GM19397 (cell line): ENCODE results near the gene PRKD1.

Experiments
- ATAC-seq: cut with Tn5 transposase; IDR thresholded peaks from one replicate; pipeline ENCODE4 v1.9.1; 2021; ENCODE audit warnings: mild to moderate bottlenecking, moderate library complexity; ENCODE audit not compliant: unreplicated experiment

The PRKD1 gene

GRCh38 chr14:29536886-29537511 lies 390.6 kb downstream of the PRKD1 start:
- ATAC-seq, result no peak

- no peak for ATAC-seq
These were observed 398.2 kb downstream of the PRKD1 start for GRCh38 chr14:29529418-29529817.

DNA sequence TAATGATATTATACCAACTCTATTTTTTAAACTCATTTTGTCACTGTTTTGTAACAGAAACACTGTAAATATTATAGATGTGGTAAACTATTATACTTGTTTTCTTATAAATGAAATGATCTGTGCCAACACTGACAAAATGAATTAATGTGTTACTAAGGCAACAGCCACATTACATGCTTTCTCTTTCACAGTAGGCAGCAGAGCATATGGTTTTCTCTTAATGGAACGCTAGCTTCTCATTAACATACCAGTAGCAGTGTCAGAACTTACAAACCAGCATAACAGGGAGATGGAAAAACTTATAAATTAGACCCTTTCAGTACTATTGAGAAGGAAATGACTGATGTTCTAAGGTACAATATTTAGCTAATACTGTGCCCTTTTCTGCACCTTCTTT lies 398.8 kb downstream of the PRKD1 start:
- ATAC-seq, result no peak

DNA sequence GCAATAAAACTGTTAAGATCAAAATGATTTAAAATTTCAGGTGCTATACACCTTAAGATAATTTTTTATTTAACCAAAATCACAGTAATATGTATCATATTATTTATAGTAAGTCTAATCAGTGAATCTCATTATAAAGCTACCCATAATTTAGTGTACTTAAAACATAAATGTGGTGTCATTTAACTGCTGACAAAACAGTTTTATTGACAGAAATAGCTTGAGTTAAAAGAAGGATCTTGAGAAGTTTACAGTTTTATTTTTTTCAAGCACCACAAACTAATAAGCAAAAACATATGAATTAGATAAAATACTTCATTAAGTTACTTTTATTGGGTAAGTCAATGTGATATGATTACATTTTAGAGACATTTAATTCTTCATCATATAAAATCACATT lies 400.4 kb downstream of the PRKD1 start:
- ATAC-seq, result no peak
